OCI-LY3 (cell line): Measurements from ENCODE around the gene COPZ2.

ENCODE experiments used
- H2AFZ ChIP-seq: fragments of 200-600, 300-600 bp; shearing (Covaris generic); 2 replicates; pipeline ENCODE4 v1.6.0; 2014; ENCODE audit warnings: antibody characterized with exemption, low read depth, low read length
- H3K27ac ChIP-seq: fragments of 200-600, 300-600 bp; sonication (generic); 2 replicates; pipeline ENCODE4 v1.5.1; 2014; ENCODE audit warnings: mild to moderate bottlenecking, low read length, moderate library complexity, mixed read lengths
- H3K27me3 ChIP-seq: fragments of 200-600, 300-600 bp; sonication (generic); 2 replicates; pipeline ENCODE4 v1.6.1; 2014; ENCODE audit warnings: low read depth, low read length, mixed read lengths
- H3K36me3 ChIP-seq: fragments of 200-600, 300-600 bp; sonication (generic); replicated peaks from 2 replicates; pipeline ENCODE3; 2014; ENCODE audit warnings: low read depth, low read length, mixed read lengths
- H3K4me1 ChIP-seq: fragments of 300-600, 200-600 bp; sonication (generic); 2 replicates; pipeline ENCODE4 v1.6.1; 2014; ENCODE audit warnings: low read length, mixed read lengths
- H3K4me2 ChIP-seq: fragments of 200-600, 300-600 bp; sonication (generic); 2 replicates; pipeline ENCODE4 v1.6.1; 2014; ENCODE audit warnings: low read length, mixed read lengths
- H3K4me3 ChIP-seq: fragments of 300-600, 200-600 bp; sonication (generic); 2 replicates; pipeline ENCODE4 v1.5.1; 2014; ENCODE audit warnings: antibody characterized with exemption, mild to moderate bottlenecking, low read length, moderate library complexity
- H3K79me2 ChIP-seq: fragments of 300-600, 200-600 bp; shearing (Covaris generic); 2 replicates; pipeline ENCODE4 v1.6.1; 2014; ENCODE audit warnings: mild to moderate bottlenecking, low read length, mixed read lengths
- H3K9ac ChIP-seq: fragments of 300-600, 200-600 bp; shearing (Covaris generic); 2 replicates; pipeline ENCODE4 v1.6.0; 2014; ENCODE audit warnings: mild to moderate bottlenecking, low read length, moderate library complexity
- H3K9me3 ChIP-seq: fragments of 200-600, 300-600 bp; shearing (Covaris generic); 2 replicates; pipeline ENCODE4 v1.6.1; 2014; ENCODE audit warnings: low read length, mixed read lengths; ENCODE audit not compliant: insufficient read depth
- H4K20me1 ChIP-seq: fragments of 200-600, 300-600 bp; sonication (generic); 2 replicates; pipeline ENCODE4 v1.6.1; 2016; ENCODE audit warnings: low read length, mixed read lengths; ENCODE audit not compliant: insufficient read depth
- CTCF ChIP-seq: fragments of 200-600, 300-600 bp; sonication (generic); IDR thresholded peaks from 2 replicates; pipeline ENCODE4 v1.5.1; 2014; ENCODE audit warnings: antibody characterized with exemption, low read length, low read depth
- EZH2phosphoT487 ChIP-seq: fragments of 200-600 bp; shearing (Covaris generic); IDR thresholded peaks from 2 replicates; pipeline ENCODE4 v1.6.1; 2018; ENCODE audit warnings: antibody characterized with exemption, mixed run types, low read depth

COPZ2 gene

GRCh38 chr17:48001197-48001596 lies 36.4 kb downstream of the COPZ2 start:
- no peak overlapping the region for H3K27ac ChIP-seq
- H3K4me3 ChIP-seq, result no peak overlapping the region
- H3K4me2 ChIP-seq, result no peak overlapping the region
- H2AFZ ChIP-seq, result no peak overlapping the region
- TF ChIP-seq EZH2phosphoT487 (no peak), CTCF (no peak)
- H4K20me1 ChIP-seq, result no peaks in the 10 kb centered on the region
- no peaks in the 10 kb centered on the region for H3K36me3 ChIP-seq
- no peaks in the 10 kb centered on the region for H3K79me2 ChIP-seq
- H3K9me3 ChIP-seq, result no peaks in the 10 kb centered on the region
- peaks cover 33% of the 10 kb centered on the region for H3K4me1 ChIP-seq
- no peak overlapping the region for H3K9ac ChIP-seq
- H3K27me3 ChIP-seq, result no peaks in the 10 kb centered on the region

DNA sequence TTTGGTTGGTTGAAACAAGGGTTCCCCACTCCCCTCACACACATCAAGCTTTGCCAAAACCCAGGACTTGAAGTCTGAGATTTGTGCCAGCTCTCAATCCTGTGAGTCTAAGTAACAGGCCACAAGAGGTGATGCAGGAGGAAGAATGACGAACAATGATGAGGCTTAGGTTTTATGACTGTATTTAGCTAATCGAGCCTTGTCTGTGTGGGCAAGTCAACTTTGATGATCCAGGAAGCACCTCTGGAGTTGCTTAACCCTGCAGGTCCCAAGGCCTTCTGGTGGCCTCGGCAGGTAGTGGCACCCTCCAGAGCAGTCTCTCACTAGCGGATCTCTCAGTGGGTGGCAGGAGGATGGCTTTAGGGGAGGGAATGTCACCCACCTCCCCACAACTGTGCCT lies 38.0 kb downstream of the COPZ2 start:
- H3K9ac ChIP-seq, result no peak overlapping the region
- H3K4me3 ChIP-seq, result no peak overlapping the region
- TF ChIP-seq EZH2phosphoT487, result no peak
- TF ChIP-seq CTCF, result no peak
- H4K20me1 ChIP-seq, result no peaks in the 10 kb centered on the region
- no peaks in the 10 kb centered on the region for H3K9me3 ChIP-seq
- no peak overlapping the region for H3K27ac ChIP-seq
- peaks cover 23% of the 10 kb centered on the region for H3K4me1 ChIP-seq
- H3K79me2 ChIP-seq, result no peaks in the 10 kb centered on the region
- no peaks in the 10 kb centered on the region for H3K27me3 ChIP-seq
- no peaks in the 10 kb centered on the region for H3K36me3 ChIP-seq
- H2AFZ ChIP-seq, result peak overlapping the region; percentile 41
- H3K4me2 ChIP-seq, result no peak overlapping the region

DNA sequence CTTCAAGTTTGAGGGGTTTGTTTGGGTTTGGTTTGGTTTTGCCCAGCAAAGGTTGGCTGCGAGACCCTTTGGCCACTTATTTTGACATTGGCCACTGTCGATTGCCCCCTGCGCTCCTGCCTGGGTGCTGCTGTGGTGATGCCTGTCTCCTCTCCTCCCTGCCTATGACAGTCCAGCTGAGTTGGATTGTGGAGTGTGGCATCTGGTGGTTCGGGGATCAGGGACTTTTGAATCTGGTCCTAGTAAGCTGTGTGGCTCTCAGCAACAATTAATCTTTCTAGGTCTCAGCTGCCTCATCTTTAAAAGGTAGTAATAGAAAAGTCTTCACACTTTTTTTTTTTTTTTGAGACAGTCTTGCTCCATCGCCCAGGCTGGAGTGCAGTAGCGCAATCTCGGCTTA lies 39.6 kb downstream of the COPZ2 start:
- Histone ChIP-seq H3K9ac (no peak overlapping the region), H3K4me2 (no peak overlapping the region), H2AFZ (no peak overlapping the region), H3K27ac (no peak overlapping the region), H4K20me1 (no peaks in the 10 kb centered on the region), H3K36me3 (no peaks in the 10 kb centered on the region), H3K4me3 (no peak overlapping the region), H3K27me3 (no peaks in the 10 kb centered on the region), H3K4me1 (peaks cover 10% of the 10 kb centered on the region), H3K79me2 (no peaks in the 10 kb centered on the region), H3K9me3 (no peaks in the 10 kb centered on the region)
- TF ChIP-seq EZH2phosphoT487, result no peak
- no peak for TF ChIP-seq CTCF

DNA sequence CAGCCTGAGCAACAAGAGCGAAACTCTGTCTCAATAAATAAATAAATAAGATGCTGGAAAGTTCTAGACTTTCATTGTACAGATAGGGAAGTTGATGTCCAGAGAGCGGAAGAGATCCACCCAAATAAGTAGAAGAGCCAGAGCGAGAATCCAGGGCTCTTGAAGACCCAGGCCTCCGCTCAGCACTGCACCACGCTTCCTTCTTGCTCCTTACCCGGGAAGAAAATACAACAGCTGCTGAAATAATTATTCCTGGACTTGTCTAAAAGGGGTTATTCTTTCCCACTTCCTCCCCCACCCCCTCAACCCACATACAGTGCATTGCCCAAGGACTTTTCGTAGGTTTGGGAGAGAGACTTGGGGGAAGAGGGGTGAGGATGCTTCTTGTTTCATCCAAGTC lies 40.0 kb downstream of the COPZ2 start:
- peaks cover 6% of the 10 kb centered on the region for H3K4me1 ChIP-seq
- no peak overlapping the region for H3K9ac ChIP-seq
- H3K36me3 ChIP-seq, result no peaks in the 10 kb centered on the region
- no peaks in the 10 kb centered on the region for H3K79me2 ChIP-seq
- H3K27ac ChIP-seq, result no peak overlapping the region
- TF ChIP-seq CTCF (no peak), EZH2phosphoT487 (no peak)
- no peak overlapping the region for H3K4me2 ChIP-seq
- no peaks in the 10 kb centered on the region for H4K20me1 ChIP-seq
- no peak overlapping the region for H2AFZ ChIP-seq
- no peaks in the 10 kb centered on the region for H3K9me3 ChIP-seq
- H3K4me3 ChIP-seq, result no peak overlapping the region
- no peaks in the 10 kb centered on the region for H3K27me3 ChIP-seq
